Femur (tissue), 1 donor: Measurements from ENCODE around the gene HSPG2.
"Not testable (repeated sequence)": the region's sequence is repeated elsewhere in the genome, so short reads cannot be mapped to it uniquely, and the experiment has no call there.

Experiments used
- DNase-seq: peaks from one replicate; pipeline ENCODE4 v3.0.0-alpha.2; 2017

Gene HSPG2

DNA sequence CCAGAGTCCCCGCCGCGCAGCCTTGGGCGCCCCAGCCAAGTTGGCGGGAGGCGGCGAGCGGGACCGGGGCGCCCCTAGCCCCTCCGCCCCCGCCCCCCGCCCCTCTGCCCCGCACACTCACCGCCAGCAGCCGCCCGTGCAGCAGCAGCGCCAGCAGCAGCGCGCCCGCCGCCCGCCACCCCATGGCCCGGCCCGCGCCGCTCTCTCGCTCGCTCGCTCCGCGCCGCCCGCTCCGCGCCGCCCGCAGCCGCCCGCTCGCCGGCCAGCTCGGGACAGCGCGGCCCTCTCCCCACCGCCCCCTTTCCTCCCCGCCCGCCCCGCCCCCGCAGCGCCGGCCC lies at the start of gene HSPG2:
Gene HSPG2, minus strand, starts transcription at position 277 of the 338 bp plus-strand sequence. Its CDS starts 93 bp downstream, at position 184.
- DNase-seq, result no peak

DNA sequence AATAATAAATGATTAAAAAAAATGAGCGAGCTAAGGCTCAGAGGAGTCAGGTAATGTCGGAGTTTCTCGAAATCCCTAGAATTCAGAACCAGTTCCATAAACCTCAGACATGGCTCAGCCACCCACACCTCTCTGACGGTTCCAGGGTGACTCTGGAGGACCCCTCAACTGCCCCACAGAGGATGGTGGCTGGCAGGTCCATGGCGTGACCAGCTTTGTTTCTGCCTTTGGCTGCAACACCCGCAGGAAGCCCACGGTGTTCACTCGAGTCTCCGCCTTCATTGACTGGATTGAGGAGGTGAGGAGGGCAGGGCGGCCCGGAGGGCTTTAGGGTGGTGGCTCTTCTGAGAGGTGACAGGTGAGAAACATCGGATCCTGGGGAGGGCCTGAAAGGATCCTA lies 49.3 kb upstream of the HSPG2 start:
- not testable (repeated sequence) for DNase-seq

DNA sequence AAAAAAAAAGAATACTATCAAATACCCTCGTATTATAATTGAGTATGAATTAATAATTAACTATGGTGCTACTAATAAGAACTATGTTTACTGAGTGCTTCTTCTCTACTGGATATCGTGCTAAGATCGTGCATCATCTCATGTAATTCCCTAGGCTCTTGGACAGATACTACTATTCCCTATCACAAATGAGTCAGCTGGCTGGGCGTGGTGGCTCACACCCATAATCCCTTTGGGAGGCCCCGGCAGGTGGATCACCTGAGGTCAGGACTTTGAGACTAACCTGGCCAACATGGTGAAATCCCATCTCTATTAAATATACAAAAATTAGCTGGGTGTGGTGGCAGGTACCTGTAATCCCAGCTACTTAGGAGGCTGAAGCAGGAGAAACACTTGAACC lies 48.8 kb upstream of the HSPG2 start:
- DNase-seq, result not testable (repeated sequence)

DNA sequence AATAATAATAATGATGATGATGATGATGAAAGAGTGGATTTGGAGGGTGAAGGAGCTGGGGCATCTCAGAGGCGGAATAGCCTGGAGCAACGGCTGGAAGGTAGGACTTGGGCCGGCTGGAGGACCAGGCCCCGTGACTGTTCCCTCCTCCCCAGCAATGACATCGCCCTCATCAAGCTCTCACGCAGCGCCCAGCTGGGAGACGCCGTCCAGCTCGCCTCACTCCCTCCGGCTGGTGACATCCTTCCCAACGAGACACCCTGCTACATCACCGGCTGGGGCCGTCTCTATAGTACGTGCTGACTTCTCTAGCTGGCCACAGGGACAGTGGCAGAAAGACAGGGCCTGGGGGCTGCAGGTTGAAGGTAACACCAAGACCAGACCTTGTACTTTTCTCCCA lies 46.4 kb upstream of the HSPG2 start:
- DNase-seq, result not testable (repeated sequence)

DNA sequence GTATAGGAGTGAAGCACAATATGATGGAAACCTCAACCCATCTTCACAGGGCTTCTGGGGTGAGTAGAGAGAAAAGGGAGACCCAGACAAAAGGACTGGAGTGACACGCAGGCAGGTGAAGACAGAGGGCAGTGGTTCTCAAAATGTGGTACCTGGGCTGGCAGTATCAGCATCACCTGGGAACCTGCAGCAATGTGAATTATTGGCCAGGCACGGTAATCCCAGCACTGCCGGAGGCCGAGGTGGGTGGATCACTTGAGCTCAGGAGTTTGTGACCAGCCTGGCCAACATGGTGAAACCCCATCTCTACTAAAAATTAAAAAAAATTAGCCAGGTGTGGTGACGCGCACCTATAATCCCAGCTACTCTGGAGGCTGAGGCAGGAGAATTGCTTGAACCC lies 45.0 kb upstream of the HSPG2 start:
- not testable (repeated sequence) for DNase-seq

DNA sequence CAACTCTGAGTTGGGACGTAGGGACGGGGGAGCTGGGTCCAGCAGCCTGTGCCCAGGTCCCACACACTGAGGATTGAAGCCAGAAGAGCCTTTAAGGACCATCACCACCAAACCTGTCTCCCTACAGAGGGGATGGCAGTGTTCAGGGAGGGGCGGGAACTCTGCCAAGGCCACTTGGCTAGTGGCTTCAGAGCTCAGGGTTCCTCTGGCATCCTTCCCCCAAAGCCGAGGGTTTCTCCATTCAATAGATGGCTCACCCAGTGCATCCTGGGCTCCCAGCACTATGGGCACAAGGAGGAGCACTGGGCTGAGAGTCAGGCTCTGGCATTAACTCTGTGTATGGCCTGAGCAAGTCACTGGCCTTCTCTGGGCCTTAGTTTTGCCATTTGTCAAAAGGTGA lies 44.1 kb upstream of the HSPG2 start:
- not testable (repeated sequence) for DNase-seq

DNA sequence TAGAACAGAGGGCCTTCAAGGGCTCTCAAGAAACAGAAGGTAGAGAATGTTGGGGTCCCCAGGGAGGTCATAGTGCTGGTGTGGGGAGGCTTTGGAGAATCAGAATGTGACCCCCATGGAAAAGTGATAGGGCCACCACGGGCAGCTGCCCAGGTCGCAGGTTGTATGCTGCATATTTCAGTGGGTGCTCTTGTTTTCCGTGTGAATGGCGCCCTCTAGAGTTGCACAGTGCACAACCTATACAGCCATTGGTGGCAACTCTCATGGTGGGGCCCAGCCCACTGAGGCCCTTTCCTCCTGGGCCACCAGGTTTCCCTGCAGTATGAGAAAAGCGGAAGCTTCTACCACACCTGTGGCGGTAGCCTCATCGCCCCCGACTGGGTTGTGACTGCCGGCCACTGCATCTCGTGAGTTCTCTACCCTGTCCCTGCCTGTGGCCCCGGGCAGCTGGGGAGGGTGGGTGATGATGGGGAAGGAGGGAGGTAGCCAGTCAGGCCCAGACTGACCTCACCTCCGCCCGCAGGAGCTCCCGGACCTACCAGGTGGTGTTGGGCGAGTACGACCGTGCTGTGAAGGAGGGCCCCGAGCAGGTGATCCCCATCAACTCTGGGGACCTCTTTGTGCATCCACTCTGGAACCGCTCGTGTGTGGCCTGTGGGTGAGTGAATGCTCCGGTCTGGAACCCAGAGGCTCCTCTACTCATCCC lies 43.6 kb upstream of the HSPG2 start:
- not testable (repeated sequence) for DNase-seq

DNA sequence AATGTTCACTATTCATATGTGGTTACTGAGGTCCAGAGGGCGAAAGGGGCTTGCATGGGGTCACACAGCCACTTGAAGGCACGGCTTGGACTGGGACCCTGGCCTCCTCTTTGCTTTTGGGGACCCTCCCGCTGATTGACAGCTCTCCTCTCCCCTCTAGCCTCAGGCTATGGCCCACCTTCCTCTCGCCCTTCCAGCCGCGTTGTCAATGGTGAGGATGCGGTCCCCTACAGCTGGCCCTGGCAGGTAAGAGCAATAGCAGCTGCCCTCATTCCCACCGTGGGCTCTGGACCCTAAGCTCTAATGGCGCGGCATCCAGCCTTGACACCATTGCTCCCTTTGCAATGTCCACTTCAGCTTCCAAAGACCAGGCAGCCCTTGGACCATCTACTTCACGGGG lies 41.1 kb upstream of the HSPG2 start:
- DNase-seq, result not testable (repeated sequence)

DNA sequence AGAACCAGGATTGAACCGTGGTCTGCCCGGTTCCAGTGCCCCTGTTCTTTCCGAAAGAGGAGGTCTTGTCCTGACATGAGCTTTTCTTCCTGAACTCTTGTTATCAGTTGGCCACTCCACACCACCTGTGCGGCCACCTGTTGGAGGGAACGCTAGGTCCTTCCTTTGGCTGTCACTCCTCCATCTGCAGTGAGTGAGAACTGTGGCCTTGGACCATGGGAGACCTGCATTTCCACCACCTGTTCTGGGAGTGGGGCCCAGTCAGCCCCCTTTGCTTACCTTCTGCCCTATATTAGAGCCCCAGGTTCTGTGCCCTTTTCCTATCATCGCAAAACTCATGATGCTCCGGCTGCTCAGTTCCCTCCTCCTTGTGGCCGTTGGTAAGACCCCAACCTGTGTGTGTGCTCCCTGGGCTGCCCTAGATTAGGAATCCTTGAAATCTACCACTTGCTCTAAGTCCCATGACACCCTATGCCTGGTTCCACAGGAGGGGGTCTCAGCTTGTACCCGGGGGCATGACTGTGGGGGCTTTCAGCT lies 39.7 kb upstream of the HSPG2 start, which contains the start of gene CELA3B:
Gene CELA3B, plus strand, starts transcription at position 320 of the 537 bp plus-strand sequence. Its CDS starts 18 bp downstream, at position 338.
- not testable (repeated sequence) for DNase-seq

DNA sequence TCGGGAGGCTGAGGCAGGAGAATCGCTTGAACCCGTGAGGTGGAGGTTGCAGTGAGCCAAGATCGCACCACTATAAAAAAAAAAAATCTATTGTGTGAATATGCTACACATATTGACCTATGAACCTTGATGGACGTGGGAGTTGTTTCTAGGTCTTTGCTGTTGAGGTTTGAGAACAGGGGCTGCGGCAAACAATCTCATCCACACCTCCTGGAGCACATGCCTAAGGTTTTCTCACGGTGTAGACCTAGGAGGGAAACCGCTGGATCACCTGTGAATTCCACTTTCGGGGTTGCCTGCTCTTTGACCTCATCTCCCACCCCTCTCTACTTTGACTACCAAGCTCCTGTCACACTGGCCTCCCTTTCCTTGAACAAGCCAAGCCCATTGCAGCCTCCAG lies 38.2 kb upstream of the HSPG2 start:
- DNase-seq, result not testable (repeated sequence)

DNA sequence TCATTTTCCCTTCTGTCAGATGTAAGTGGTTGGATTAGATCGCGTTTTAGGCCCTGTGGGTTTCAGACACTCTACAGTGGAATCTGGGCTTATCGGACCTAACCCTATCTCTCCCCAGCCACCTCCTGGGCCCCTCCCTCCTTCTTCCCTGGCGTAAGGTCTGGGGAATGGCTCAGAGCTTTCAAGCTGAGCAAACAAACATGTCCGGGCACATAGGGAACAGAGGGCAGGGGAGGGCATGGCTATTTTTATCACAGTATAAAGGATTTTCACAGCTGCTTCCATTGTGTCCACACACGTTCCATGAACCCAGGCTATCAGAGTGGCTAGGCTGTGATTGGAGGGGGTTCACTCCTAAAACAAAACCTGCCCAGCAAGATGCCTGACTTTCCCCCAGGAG lies 37.6 kb upstream of the HSPG2 start:
- DNase-seq, result not testable (repeated sequence)

DNA sequence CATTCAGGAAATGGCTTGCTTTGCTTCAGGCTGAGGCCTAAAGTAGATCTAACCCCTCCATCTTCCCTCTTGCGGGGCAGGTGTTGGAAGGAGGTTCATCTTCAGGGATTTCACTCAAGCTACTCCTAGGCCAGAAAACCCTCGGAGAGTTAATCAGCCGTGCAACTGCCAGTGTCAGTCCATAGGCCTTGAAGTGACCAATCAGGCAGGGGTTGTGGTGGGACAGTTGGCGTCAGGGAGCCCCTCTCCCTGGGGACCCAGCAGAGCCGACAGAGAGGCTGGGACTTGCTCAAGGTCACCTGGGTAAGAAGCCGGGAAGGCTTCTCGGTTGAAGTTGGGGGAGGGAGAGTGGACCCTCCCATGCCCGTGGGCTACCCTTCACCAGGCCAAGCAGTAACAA lies 36.8 kb upstream of the HSPG2 start:
- DNase-seq, result not testable (repeated sequence)

DNA sequence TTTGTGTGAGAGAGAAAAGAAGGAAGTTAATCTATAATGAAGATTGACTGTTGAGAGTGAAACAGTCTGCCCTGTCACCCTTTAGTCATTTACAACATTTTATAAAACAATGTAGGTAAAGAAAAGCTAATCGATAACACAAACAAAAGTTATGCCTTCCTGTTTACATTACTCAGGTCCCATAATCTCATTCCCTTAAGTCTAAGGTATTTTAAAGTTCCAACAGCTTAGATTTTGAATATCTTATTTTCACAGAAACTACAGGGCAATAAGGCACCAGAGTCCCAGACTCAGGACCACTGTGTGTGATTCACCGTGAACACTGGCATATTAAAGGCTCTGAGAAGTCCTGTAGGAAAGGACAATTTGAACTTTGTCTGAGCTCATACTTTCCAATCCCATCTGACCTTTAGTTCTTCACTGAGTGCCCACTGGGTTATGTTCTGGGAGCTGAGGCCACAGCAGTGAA lies 35.9 kb upstream of the HSPG2 start:
- not testable (repeated sequence) for DNase-seq

DNA sequence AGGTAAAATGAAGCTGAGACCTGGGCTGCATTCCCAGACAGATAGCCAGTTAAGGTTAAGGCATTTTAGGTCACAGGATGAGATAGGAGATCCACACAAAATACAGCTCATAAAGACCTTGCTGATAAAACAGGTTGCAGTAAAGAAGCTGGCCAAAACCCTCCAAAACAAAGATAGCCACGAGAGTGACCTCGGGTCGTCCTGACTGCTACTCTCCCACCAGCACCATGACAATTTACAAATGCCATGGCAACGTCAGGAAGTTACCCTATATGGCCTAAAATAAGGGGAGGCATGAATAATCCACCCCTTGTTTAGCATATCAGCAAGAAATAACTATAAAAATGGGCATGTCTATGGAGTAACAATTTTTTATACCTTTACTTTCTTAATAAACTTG lies 33.4 kb upstream of the HSPG2 start:
- DNase-seq, result not testable (repeated sequence)

DNA sequence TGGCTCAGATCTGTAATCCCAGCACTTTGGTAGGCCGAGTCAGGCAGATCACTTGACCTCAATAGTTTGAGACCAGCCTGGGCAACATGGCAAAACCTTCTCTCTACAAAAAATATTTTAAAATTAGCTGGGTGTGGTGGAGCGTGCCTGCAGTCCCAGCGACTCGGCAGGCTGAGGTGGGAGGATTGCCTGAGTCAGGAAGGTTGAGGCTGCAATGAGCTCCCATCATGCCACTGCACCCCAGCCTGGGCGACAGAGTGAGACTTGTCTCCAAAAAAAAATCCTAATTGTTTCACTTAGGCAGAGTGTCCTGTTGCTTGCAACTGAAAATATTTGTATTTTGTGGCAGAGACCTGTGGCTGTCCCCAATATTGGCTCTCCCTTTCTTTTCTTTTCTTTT lies 32.0 kb upstream of the HSPG2 start:
- not testable (repeated sequence) for DNase-seq

DNA sequence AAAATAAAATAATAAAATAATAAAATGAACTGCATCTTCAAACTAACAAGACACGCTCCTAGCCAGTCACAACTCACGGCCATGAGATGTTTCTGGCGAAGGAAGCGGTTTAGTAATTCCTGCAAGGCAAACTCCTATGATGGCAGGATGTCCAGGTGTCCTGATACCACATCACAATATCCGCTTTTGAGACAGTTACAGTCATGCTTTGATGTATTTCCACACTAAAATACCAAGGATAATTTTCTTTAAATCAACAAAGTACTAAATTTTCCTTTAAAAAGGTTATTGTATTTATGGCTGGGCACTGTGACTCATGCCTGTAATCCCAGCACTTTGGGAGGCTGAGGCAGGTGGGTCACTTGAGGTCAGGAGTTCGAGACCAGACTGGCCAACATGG lies 30.1 kb upstream of the HSPG2 start:
- not testable (repeated sequence) for DNase-seq

DNA sequence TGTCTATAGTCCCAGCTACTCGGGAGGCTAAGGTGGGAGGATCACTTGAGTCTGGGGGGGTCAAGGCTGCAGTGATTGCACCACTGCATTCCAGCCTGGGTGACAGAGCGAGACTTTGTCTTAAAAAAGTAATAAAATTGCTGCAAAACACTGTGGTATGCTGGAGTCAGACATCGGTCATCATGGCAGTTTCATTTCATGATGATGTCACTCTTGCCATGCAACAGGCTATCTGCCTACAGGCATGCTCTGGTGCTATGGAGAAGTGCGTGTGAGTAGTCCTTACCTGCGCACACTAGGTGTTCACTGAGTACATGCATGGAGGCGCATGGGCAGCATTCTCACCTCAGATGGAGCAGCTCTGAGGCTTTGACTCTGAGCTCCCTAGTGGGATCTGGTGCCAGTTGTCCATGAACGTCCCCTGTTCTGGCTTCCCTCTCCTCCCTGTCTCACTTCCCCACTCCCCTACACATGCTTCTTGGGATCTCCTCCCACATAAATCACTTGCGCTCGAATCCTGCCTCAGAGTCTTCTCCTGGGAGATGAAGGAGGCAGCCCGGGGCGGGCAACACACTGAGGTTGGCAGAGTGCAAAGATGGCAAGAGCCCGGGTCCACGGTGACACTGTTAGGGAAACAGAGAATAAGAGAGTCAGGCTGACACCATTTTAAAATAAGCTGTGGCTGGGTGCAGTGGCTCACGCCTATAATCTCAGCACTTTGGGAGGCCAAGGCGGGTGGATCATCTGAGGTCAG lies 29.3 kb upstream of the HSPG2 start:
- no peak for DNase-seq

DNA sequence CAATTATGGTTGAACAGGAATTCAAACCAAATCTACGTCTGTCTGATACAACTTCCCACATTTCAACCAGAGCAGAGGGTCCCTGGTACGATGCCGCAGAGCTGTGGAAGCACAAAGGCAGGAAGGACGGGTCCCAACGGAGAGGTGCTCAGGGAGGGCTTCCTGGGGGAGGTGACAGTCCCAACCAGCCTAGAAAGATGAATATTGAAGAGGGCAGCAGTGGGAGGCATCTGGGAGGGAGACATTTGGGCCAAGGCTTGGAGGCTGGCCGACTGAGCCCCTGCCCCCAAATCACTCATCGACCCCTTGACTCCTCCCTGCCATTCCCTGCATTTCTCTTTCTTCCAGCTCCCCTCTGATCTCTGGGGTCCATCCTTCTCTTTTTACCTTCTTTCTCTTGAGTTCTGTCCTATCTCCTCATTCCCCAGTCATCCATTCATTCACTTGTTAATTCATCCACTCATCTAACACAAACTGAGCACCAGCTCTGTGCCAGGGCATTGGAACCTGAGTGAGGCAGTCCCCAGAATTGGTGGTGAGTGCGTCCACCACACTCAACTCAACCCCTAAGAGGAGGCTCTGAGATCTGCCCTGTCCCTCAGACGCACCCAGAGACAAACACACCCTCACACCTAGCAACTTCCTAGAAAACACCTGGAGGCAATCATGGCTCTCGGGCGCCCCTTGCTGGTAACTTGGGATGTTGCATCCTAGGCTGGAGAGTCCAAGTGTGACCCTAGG lies 26.5 kb upstream of the HSPG2 start:
- peak; percentile 86 for DNase-seq

DNA sequence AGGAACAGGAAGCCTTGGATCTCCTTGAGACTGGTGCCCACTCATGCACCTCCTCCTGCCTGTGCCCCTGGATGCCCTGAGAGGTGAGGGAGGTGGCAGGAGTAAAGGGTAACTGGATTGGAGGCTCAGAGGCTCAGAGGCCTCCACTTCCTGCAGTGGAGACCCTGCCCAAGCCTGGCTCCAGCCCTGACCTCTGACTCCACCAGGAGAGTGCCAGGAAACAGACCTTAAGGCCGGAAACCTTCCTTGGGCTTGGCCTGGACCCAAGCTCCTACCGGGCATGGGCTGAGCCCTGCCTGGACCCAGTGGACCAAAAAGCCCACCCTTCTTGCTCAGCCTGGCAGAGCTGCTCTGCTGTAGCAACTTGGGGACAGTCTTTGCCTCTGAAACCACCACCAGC lies 24.7 kb upstream of the HSPG2 start:
- DNase-seq, result no peak

DNA sequence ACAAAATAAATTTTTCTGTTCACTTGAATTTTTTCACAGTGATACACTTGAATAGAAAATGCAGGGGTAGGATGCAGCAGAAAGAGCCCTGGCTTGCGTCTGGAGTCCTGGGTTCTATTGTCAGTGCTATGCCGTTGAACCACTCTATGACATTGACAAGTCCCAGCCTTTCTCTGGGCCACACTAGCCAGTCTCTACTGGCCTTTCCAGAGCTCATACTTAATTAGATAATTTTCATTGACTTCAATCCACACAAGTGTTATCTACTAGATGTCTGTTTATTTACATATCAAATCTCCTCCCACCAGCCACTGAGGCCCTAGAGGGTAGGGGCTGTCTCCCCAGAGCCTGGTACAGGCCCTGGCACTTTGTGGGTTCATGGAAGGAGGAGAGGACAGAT lies 24.2 kb upstream of the HSPG2 start:
- no peak for DNase-seq

DNA sequence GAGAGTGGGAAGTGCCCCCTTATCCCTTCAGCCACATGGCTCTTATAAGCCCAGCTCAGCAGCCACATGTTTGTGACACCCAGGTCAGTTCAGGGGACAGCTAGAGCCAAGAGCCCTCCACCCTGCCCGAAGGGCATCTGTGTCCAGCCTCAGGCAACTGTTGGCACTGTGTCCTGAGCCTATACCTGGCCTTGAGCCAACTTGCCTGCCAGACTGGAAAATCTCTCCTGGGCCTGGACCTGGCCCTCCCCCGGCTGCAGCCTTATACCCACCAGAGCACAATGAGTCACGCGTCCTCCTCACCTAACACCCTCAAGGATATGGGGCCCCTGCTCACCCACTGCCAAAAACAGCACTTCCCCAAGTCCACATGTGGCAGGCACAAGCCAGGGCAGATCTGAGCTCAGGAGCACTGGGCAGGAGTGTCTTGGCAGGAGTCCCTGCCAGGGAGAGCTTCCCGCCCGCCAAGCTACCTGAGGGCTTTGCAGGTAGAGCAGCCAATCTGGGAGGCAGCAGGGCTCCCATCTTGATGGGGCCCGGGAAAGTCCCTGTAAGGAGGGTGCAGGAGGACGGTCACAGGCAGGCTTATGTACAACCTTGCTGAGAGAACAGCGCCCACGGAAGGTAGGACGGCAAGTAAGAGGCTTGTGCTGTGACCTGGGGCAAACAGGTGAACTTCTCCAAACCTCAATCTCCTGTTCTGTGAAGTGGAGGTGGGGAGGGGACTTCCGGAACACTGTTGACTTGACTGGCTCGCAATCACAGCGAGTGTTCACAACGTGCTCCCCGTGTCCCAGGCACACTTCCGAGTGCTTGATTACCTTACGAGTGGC lies 19.8 kb upstream of the HSPG2 start:
- DNase-seq, result no peak
